GM21515 (cell line): ENCODE results near the gene CHST6.
"Not testable (repeated sequence)": the region's sequence is repeated elsewhere in the genome, so short reads cannot be mapped to it uniquely, and the experiment has no call there.

Experiments used
- ATAC-seq: cut with Tn5 transposase; IDR thresholded peaks from one replicate; pipeline ENCODE4 v1.9.1; 2021; ENCODE audit not compliant: unreplicated experiment

The CHST6 gene

DNA sequence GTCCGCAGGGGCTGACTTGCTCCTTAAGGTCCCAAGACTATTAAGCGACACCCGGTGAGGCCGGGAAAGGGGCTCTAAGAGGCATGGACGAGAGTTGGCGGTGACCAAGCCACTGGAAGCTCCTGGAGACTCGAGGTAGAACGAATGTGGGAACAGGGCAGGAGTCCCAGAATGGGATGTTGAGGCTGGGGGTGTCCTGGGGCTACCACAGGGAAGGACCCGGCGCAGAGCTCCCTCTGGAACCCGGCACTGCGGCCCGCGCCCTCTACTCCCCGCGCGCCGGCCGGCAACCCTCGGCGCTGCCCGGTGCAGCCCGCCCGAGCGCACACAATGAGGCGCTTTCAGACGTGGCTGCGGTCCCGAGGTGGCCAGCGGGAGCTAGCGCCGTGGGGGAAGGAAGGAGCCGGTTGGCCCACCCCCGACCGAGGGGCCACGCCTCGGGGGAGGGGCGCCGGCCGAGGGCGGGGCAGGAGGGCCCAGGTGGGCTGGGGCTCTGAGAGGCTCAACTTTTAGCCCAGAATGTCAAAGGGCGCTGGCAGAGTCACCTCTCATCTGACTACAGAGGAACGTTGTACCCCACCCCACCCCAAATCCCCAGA, at the start of gene CHST6:
TSS of gene CHST6 (minus strand) at position 366 of the 599 bp plus-strand sequence. CDS start 15,613 bp downstream, outside the sequence.
- peak; percentile 65 for ATAC-seq

DNA sequence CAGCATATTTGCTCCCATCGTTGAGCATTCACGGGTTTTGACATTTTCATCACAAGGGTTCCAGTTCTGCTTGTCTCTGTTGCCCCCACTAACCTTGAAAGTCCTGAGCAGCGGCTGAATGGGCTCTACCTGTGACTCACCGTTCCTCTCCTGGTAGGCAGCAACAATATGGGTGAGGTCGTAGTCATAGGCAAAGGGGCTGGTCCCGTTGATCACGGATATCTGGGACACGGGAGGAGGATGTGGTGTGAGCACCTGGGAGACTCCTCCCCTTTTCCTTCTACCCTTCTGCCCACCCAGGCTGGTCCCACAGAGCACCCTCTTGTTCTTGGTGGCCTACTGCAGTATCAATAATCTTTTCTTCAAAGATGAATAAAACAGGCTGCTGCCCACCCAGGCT, 47.2 kb upstream of the CHST6 start:
- not testable (repeated sequence) for ATAC-seq

DNA sequence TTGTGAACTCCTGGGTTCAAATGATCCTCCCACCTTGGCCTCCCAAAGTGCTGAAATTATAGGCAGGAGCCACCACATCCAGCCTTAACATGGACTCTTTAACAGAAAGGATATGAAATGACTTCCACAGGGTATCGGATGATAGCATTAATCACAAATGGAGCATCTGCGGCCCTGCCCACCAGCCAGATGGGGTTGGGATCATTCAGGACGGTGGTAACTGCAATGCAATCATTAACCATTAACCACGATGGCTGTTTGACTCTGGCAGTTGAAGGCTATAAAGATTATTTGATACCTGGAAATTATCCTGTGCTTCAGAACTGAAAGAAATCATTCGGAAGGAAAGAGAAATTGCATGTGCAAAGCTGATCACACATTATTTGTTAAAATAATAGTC, 46.0 kb upstream of the CHST6 start:
- no peak for ATAC-seq

DNA sequence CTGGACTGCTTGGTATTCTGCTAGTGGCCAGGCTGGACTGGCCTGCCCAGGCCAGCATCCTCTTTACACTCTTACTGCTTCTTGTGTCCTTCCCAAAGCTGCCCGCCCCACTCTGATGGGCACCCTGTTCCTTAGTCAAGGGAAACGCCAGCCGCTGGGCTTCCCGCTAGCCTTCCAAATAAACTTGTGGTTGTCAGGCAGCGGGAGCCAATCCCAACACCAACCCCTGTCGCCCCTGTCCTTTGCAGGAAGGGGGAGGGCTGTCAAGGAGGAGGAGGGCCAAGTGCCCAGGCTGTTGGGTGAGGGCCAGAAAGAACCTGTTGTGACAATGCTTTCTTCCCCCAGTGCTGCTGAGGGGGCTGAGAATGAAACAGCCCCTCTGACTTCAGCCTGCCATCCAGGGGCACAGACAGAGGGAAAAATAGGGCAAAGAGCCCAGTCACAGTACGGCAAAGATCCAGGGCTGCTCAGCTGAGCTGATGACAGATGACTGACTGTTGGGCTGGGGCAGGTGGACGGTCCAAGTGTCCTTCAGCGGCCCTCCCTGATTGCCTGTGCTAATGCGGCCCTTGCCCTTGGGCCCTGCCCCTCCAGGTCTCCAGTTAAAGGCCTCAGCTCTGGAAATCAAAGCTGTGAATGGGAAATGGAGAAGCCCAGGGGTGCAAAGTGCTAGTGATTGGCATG, 43.8 kb upstream of the CHST6 start:
- ATAC-seq: not testable (repeated sequence)

DNA sequence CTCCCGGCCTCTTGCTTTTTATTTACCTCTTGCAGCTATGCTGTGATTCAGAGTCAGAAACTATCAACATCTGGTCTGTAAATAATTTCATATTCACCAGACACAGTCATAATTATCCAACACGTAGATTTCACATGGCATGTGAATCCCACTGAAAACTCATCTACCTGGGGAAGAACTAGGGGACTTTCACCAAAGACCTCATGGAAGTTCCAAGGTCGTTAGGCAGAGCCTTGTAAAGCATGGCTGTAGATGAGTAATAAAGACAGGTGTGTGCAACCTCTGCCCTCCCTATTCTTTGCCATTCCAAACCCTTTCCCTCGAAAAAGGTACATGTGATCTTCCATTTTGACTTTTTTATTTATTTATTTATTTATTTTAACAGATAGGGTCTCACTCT, 42.5 kb upstream of the CHST6 start:
- no peak for ATAC-seq

DNA sequence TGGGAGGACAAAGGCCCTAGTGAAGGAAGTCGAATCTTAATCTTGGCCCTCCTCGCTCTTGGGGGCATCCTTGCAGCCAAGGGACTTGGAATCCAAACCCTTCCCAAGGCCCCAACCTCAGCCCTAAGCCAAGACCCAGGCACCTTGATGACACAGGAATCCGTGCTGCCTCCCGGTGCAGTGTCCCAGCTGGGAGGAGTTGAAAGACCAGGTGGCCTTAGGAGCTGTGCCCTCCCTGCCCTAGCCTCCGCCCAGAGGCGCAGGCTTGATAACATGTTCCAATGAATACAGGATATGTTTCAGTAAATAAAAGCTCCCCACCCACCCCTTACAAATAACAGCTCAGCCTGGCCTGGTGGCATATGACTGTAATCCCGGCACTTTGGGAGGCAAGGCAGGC, 40.7 kb upstream of the CHST6 start, which contains the start of gene CHST5:
TSS of gene CHST5 (minus strand) at position 208 of the 400 bp plus-strand sequence. CDS start 5,724 bp downstream, outside the sequence.
- no peak for ATAC-seq

DNA sequence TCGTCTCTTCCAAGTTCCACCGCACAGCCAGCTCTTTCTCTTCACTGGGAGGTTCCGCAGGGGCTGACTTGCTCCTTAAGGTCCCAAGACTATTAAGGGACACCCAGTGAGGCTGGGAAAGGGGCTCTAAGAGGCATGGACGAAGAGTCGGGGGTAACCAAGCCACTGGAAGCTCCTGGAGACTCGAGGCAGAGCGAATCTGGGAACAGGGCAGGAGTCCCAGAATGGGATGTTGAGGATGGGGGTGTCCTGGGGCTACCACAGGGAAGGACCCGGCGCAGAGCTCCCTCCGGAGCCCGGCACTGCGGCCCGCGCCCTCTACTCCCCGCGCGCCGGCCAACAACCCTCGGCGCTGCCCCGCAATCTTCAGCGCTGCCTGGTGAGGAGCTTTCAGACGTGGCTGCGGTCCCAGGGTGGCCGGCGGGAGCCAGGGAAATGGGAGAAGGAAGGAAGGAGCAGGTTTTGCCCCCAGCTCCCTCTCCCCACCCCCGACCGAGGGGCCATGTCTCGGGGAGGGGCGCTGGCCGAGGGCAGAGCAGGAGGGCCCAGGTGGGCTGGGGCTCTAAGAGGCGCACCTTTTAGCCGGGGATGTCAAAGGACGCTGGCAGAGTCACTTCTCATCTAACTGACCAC, 40.1 kb upstream of the CHST6 start:
- ATAC-seq: no peak

DNA sequence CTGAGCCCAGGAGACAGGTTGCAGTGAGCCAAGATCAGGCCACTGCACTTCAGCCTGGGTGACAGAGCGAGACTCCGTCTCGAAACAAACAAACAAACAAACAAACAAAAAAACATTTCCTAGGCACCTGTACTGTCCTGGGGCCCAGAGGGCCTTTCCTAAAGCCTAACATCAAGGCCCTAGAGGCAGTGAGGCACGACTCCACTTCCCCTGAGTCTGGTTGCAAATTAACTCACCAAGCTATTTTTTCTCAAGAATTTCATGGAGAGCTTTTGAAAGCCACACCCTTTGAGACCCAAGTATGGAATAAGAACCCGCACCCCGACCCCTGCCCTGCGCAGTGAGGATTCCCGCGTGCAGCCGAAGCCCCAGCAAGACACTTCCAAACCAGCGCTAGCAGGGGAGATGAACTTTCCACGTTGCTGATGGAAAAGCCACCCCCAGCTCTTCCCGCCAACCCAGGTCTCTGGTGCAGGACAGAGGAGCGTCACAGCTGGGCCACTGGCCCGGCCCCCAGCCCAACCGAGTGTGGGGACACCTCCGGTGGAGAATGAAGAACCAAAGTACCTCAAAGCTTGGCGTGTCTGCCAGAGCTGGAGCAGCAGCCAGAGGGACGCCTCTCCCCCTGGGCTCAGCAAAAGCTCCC, 39.4 kb upstream of the CHST6 start:
- ATAC-seq: no peak

DNA sequence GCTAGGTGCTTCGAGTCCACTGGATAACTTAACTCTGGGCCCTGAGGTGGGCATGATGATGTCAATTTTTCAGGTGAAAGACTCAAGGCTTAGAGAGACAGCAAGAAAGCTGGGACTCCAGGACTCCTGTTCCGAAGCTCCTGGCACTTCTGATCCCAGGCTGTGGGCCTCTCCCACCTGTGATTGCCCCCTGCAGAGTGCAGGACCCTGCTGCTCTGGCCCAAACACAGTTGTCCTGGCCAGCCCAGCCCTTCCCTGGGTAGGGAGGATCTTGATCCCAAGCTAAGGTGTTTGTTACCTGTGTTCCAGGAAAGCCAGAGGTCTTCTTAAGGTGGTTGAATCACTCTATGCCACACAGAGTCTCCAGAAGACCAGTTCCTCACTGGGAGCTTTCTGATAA, 37.5 kb upstream of the CHST6 start:
- no peak for ATAC-seq

DNA sequence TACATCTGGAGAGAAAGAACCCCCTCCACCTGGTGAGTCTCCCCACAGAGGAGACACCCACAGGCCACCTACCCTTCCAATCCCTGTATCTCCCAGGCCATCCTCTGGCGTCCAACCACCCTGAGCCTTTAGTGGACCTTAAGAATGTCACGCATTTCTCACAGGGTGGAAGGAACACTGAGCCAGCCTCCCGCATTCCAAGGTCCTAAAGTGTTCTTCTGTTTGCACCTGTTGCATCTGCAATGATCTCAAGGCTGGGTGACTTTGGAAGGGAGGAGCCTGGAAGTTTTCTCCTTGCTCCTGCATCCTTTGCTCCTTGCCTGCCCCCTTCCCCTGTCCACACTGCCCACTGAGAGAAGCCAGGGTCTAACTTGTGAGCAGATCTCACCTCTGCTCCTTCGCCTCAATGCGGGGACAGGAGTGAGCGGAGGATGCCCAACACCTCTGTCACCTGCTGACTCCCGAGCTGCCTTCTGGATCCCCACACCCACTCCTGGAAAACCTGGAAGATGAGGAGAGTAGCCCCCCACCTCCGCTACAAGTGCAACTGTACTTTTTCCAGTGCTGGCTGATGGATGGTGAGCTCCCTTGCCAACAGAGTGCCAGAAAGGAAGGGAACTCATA, 37.0 kb upstream of the CHST6 start:
- ATAC-seq: no peak

DNA sequence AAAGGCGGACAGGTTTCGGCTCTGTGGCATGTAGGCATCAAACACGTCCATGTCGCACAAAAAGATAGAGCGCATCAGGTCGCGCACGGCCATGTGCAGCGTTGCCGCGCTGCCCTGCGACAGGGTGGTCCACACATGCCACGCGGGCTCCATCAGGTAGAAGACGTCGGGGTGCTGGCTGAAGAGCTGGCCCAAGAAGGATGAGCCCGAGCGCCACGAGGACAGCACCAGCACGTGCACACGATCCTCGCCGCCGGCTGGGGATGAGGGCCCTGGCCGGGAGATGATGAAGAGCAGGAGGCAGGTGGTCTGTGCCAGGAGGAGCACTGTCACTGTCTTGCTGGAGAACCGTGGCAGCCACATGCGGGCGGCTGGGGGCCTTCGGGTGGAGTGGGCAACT, 34.7 kb upstream of the CHST6 start:
- ATAC-seq: no peak

DNA sequence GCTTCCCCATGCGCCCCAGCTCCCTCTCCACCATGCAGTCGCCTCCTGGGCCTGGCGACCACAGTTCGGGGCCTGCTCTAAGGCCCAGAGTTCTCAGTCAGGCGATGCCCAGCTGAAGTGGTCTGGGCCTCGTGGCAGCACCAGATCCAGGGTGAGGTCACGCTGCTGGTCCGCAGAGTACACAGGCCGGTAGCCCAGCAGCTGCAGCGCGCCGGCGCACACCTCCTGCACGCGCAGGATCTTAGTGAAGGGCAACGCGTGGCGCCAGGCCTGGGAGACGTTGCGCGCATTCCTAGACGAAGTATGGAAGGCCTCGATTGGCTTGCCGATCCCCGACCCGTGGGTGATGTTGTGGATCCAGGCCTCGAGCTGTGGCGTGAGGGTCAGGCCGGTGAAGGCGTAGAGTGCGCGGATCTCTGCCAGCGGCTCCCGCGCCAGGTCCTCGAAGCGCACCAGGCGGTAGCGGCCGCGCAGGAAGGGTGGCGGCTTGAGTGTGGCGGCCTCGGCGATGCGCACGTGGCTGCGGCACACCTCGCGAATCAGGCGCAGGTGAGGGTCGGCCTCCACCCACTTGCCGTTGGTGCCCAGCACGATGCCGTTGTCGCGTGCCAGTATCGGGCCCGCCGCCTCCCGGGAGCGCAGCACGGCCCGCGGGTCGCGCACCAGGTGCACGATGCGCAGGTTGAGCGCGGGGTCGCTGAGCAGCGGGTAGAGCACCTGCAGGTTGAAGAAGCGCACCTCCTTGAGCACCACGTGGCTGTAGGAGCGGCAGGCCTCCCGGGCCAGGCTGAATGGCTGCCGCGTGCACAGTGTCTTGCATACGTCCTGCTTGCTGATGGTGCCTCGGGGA, 34.0 kb upstream of the CHST6 start:
- ATAC-seq: no peak

DNA sequence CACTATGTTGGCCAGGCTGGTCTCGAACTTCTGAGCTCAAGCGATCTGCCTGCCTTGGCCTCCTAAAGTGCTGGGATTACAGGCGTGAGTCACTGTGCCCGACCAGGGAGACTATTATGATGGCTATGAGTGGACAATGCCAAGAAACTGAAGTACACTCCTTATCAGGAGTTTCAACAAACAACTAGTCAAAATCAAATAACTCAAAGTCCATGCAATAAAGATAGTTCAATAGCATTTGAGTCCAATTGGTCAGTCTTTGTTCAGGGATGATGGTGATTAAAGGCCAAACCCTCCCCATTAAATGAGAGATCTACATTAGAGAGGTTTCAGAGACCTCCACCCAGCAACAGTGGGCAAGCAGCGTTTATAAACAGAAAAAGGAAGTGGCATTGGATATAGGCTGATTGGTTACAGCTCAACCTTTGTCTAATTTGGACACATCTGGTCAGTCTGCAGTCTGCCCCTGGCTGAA, 32.6 kb upstream of the CHST6 start:
- ATAC-seq: no peak

DNA sequence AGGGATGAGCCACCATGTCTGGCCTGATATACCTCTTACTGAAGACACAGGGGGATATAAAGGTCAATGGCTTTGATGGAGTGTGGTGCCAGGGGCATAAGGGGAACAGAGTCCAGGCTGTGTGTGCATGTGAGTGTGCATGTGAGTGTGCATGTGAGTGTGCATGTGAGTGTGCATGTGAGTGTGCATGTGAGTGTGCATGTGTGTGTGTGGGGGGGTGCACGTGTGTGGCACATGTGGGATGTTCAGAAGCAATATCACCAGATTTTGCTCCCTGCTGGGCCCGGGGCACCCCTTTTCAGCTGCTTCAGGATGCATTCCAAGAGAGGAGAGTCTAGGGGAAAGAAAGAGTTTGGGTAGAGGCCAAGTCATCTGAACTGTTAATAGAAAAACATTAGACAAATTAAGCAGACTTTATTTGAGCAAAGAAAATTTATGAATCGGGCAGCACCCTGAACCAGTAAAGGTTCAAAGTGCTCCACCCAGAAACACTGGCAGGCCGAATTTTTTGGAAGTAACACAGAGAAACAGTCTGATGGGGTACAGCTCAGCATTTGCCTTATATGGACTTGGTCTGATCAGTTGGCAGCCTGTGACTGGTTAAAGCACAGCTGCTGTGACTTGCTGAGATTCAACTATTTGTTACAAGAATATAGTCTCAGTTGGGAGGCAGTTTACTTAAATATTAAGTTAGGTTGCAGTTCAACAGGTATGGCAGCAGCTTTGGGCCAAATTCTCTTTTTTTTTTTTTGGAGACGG, 31.0 kb upstream of the CHST6 start:
- ATAC-seq: no peak

DNA sequence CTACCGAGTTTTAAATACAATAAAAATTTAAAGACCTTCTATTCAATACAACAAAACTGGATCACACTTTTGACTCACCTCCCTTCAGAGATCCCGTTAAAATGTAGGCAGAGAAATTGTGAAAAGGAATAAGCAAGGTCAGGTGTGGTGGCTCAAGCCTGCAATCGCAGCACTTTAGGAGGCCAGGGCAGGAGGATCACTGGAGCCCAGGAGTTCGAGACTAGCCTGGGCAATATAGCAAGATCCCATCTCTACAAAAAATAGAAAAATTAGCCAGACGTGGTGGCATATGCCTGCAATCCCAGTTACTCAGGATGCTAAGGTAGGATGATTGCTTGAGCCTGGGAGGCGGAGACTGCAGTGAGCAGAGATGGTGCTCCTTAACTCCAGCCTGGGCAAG, 23.9 kb upstream of the CHST6 start:
- no peak for ATAC-seq

DNA sequence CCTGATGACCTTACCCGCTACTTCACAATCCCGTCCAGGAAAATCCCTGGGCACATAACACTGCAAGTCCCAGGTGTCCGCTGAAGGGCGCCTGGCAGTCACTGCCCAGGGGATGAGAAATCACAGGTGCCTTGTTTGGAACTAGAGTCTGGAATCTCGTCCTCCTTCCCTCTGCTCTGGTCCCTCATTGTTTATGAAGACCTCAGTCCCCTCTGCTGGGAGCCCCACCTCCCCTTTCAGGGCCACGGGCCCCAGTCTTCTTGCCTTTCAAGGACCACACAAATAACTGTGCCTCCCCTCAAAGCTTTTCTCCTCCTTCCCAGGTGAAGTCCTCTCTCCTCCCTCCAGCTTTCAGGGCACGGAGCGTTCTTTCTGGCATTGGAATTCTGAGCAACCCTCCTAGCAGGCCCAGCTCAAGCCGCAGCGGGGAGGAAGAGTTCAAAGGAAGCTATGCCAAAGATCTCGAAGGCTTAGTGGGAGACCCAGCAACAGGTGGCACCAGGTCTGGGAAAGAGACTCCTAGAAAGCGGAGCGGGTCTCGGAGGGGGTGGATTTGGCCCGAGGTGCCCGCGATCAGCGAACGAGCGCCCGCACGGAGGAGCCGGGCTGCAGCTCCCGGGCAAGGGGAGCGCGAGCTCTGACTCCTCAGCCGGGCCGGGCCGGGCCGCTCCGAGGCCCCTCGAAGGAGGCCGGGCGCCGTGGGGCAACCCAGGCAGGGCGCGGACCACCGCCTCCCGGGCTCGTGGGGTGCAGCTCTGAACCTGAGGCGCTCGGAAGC, 21.1 kb upstream of the CHST6 start:
- peak; percentile 27 for ATAC-seq

DNA sequence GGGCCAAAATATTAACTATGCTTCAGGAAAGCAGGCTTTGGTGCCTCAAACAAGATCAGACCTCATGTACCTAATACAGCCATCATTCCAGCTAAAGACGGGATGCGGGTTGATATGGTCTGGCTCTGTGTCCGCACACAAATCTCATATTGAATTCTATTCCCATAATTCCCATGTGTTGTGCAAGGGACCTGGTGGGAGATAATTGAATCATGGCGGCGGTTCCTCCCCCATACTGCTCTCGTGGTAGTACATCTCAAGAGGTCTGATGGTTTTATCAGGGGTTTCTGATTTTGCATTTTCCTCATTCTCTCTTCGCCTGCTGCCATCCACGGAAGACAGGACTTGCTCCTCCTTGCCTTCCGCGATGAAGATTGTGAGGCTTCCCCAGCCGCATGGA, 19.1 kb upstream of the CHST6 start:
- ATAC-seq: no peak

DNA sequence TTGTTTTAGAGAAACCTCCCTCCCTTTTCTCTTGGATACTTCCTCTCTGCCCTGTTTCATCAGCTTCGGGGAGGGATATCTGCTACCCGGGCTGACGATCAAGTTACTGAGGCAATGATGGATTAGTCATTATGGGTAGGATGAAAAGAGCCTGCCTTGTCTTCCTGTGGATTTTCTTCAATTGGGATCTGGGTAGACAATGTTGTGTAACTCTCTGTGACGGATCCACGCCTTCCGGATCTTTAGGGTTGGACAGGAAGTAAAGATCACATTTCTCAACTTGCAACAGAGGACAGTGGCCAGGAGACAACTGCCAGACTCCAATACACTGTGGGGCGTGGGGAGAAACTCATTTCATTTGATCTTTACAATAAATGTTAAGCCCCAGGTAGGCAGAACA, 11.3 kb upstream of the CHST6 start:
- no peak for ATAC-seq

DNA sequence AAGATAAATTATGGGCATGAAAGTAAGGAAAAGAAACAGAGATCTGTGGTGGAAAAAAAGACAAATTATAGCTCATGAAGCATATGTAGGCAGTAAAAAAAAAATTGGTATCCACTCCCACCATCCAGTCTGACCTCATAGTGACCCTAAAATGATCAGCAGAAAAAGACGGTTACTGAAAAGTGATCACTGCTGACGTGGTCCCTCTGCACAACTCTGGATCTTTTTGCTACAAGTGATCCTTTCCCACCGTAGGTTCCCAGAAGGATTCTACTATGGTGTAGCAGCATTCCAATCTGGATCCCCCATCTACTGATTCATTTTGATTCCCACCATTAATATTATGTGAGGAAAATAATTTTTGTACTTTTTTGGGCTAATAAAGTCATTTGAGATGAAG, 10.9 kb upstream of the CHST6 start:
- no peak for ATAC-seq
